Esophagus squamous epithelium (tissue), 4 donors: ENCODE measurements around the gene VAV2.

Experiments used
- POLR2A ChIP-seq, 4 donors: fragments of 450-650 bp; IDR thresholded peaks; one replicate each; pipeline ENCODE4 v1.6.1; 2017; ENCODE audit warnings: antibody characterized with exemption in 4 of 4, mild to moderate bottlenecking in 4 of 4, moderate library complexity in 3 of 4
- TF ChIP-seq, protein P1 (sequence below), 6 experiments: fragments of 450-650 bp in 4 of 6; fragments of 200-600 bp in 2 of 6; sonication (generic) in 2 of 6; IDR thresholded peaks; one replicate each; pipeline ENCODE4 v1.5.1; 2016 to 2019; ENCODE audit warnings: antibody characterized with exemption in 6 of 6, mild to moderate bottlenecking in 4 of 6, moderate library complexity in 4 of 6

DNA sequence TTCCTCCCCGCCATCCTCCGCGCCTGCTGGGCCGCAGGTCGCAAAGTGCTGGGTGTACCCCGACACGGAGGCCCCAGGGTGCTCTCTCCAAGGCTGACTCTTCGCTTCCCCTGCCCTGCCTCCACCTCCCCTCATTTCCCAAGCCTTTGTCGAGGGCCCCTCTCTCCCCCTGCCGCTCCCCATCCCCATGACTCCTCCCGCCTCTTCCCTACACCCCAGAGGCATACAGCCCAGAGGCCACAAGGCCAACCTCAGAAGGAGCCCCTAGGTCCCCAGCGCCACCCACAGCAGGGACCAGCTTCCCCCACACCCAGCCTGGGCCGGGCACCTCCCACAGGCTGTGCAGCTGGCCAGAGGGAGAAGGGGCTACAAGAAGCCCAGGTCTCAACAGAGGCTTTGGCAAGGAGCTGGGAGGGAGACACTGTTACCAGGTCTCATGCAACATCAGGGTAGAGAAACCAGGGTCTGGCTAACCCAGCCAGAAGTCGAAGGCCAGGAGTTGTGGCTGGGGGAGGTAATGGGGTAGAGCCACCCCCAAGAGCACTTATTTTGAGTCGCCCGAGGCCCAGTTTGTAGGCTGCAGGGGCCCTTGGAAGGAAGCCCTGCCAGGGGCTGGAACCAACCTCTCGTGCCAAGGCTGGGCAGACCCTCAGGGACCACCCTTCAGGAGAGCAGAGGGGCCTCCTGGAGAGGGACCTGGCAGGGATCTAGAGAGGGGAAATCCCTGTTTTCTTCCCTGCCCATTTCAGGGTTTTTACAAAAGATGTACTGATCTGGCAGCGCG, 229.4 kb downstream of the VAV2 start:
- no peak for TF ChIP-seq POLR2A (IDR thresholded peaks at IDR 0.05)
- TF ChIP-seq, protein P1, sequence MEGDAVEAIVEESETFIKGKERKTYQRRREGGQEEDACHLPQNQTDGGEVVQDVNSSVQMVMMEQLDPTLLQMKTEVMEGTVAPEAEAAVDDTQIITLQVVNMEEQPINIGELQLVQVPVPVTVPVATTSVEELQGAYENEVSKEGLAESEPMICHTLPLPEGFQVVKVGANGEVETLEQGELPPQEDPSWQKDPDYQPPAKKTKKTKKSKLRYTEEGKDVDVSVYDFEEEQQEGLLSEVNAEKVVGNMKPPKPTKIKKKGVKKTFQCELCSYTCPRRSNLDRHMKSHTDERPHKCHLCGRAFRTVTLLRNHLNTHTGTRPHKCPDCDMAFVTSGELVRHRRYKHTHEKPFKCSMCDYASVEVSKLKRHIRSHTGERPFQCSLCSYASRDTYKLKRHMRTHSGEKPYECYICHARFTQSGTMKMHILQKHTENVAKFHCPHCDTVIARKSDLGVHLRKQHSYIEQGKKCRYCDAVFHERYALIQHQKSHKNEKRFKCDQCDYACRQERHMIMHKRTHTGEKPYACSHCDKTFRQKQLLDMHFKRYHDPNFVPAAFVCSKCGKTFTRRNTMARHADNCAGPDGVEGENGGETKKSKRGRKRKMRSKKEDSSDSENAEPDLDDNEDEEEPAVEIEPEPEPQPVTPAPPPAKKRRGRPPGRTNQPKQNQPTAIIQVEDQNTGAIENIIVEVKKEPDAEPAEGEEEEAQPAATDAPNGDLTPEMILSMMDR (IDR thresholded peaks at IDR 0.05), result no peak
